ENCODE data around the gene GPR156. TPM values are rescaled to one million over a fixed set of nuclear protein-coding genes. Genes with fewer than 3 reads are reported as not detected.

GPR156 gene
- total RNA-seq, 2 donors from 2014 or later: not detected

GRCh38 chr3:120177707-120178306 lies 107.2 kb downstream of the GPR156 start:
- no peaks in the 10 kb centered on the region for H3K9me3 Mint-ChIP-seq
- H3K27me3 Mint-ChIP-seq (ENCODE audit: low read depth): peaks cover 9% of the 10 kb centered on the region
- DNase-seq (no peak), ATAC-seq (replicated peaks in 1 of 2) (no peak)
- H3K27ac Mint-ChIP-seq: no peak overlapping the region
- no peak overlapping the region for H3K4me3 Mint-ChIP-seq
- H3K4me1 Mint-ChIP-seq (ENCODE audit: low read depth): no peaks in the 10 kb centered on the region
- no peaks in the 10 kb centered on the region for H3K36me3 Mint-ChIP-seq (ENCODE audit: insufficient read depth in 2 of 2)

DNA sequence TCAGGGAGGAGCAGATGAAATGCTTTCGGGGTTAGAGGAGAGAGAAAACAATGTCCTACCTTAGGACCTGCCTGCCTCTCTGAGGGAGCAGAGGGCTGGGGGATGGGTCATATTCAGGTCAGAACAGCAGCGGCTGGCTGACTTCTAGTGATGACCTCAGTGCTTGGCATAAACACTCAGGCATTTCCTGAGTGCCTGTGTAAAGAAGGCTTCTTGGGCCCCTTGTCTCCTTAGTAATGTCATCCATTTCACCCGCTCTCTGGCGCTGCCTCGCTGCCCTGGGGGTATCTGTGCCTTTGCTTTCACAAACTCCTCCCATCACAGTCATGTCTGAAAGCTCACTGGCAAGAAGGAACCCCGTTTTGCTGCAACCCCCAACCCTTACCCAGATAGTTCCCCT lies 107.9 kb downstream of the GPR156 start:
- peaks cover 9% of the 10 kb centered on the region for H3K27me3 Mint-ChIP-seq (ENCODE audit: low read depth)
- H3K27ac Mint-ChIP-seq: no peak overlapping the region
- no peak for DNase-seq
- ATAC-seq (replicated peaks in 1 of 2): no peak
- no peaks in the 10 kb centered on the region for H3K4me1 Mint-ChIP-seq (ENCODE audit: low read depth)
- H3K9me3 Mint-ChIP-seq: no peaks in the 10 kb centered on the region
- H3K36me3 Mint-ChIP-seq (ENCODE audit: insufficient read depth in 2 of 2): no peaks in the 10 kb centered on the region
- H3K4me3 Mint-ChIP-seq: no peak overlapping the region

DNA sequence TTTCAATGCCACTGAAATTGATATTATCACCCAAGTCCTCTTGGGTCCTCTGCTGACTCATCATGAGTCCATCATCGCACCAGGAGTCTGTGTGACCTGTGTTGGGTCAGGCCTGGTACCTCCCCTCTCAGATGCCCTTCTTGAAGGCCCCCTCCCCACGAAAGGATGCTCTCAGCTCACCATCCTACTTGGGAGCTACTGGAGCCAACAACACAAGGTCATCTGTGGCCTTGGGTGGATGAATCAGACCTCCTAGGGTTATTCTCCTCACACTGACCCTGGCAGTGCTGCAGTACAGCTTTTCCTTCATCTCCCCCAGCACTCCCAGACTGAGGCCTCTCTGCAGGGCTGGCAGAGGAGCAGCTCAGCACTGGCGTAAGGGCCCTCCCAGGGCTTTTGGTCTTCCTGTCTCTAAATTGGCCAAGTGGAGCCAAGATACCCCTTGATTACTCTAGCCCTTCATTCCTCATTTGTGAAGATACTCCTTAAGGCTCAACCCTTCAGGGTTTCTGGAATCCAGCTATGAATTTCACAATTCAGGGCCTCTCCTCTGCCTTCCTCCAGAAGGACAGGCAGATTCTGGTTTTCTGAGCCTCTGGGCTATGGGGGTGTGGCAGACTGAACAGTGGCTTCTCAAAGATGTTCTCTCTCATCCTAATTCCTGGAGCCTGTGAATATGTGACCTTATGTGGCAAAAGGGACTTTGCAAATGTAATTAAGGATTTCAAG lies 110.0 kb downstream of the GPR156 start:
- H3K27me3 Mint-ChIP-seq (ENCODE audit: low read depth): peaks cover 2% of the 10 kb centered on the region
- ATAC-seq (replicated peaks in 1 of 2): no peak

GRCh38 chr3:120173056-120173675 lies 111.9 kb downstream of the GPR156 start:
- ATAC-seq (replicated peaks in 1 of 2) (no peak), DNase-seq (no peak)
- H3K4me3 Mint-ChIP-seq: no peak overlapping the region
- H3K36me3 Mint-ChIP-seq (ENCODE audit: insufficient read depth in 2 of 2): no peaks in the 10 kb centered on the region
- H3K9me3 Mint-ChIP-seq: no peaks in the 10 kb centered on the region
- H3K4me1 Mint-ChIP-seq (ENCODE audit: low read depth): no peaks in the 10 kb centered on the region
- no peak overlapping the region for H3K27ac Mint-ChIP-seq
- H3K27me3 Mint-ChIP-seq (ENCODE audit: low read depth): no peaks in the 10 kb centered on the region

More for the DNA sequence above, 110.0 kb downstream of the GPR156 start:
- Mint-ChIP-seq H3K4me1 (ENCODE audit: low read depth) (no peaks in the 10 kb centered on the region), H3K36me3 (ENCODE audit: insufficient read depth in 2 of 2) (no peaks in the 10 kb centered on the region), H3K9me3 (no peaks in the 10 kb centered on the region), H3K27ac (no peak overlapping the region), H3K4me3 (no peak overlapping the region)
- no peak for DNase-seq

GRCh38 chr3:120172070-120172469 lies 113.0 kb downstream of the GPR156 start:
- H3K27me3 Mint-ChIP-seq (ENCODE audit: low read depth): no peaks in the 10 kb centered on the region
- ATAC-seq (replicated peaks in 1 of 2): no peak
- no peak overlapping the region for H3K27ac Mint-ChIP-seq
- no peaks in the 10 kb centered on the region for H3K9me3 Mint-ChIP-seq
- DNase-seq: no peak
- H3K36me3 Mint-ChIP-seq (ENCODE audit: insufficient read depth in 2 of 2): no peaks in the 10 kb centered on the region
- H3K4me3 Mint-ChIP-seq: no peak overlapping the region
- H3K4me1 Mint-ChIP-seq (ENCODE audit: low read depth): no peaks in the 10 kb centered on the region

GRCh38 chr3:120171134-120171873 lies 113.7 kb downstream of the GPR156 start:
- no peak overlapping the region for H3K27ac Mint-ChIP-seq
- H3K4me1 Mint-ChIP-seq (ENCODE audit: low read depth): no peaks in the 10 kb centered on the region
- no peaks in the 10 kb centered on the region for H3K27me3 Mint-ChIP-seq (ENCODE audit: low read depth)
- H3K36me3 Mint-ChIP-seq (ENCODE audit: insufficient read depth in 2 of 2): no peaks in the 10 kb centered on the region
- H3K9me3 Mint-ChIP-seq: no peaks in the 10 kb centered on the region
- DNase-seq (no peak), ATAC-seq (replicated peaks in 1 of 2) (no peak)
- H3K4me3 Mint-ChIP-seq: no peak overlapping the region

DNA sequence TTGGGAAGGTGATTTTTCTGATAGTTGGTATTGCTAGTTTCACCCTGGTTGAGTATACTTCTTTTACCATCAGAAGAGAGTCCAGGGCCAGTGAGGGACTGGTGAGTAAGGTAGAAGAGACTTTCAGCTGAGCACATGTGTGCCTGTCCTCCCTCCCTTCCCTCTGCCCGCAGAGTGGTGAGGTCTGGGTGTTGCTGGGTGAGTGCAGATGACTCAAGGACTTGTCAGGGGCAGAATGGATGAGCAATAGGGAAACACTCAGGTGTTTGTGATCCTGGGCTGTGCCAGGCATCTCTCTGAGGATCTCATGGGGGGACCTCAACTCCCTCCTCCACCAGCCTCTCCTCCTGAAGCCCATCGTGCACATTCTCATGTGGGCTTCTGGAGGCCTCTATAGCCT lies 114.8 kb downstream of the GPR156 start:
- H3K4me3 Mint-ChIP-seq: no peak overlapping the region
- H3K36me3 Mint-ChIP-seq (ENCODE audit: insufficient read depth in 2 of 2): no peaks in the 10 kb centered on the region
- DNase-seq: peak in 1 of 2 donors; percentile 16
- H3K9me3 Mint-ChIP-seq: no peaks in the 10 kb centered on the region
- no peaks in the 10 kb centered on the region for H3K27me3 Mint-ChIP-seq (ENCODE audit: low read depth)
- H3K27ac Mint-ChIP-seq: no peak overlapping the region
- no peaks in the 10 kb centered on the region for H3K4me1 Mint-ChIP-seq (ENCODE audit: low read depth)
- ATAC-seq (replicated peaks in 1 of 2): peak; percentile 68 to 83

DNA sequence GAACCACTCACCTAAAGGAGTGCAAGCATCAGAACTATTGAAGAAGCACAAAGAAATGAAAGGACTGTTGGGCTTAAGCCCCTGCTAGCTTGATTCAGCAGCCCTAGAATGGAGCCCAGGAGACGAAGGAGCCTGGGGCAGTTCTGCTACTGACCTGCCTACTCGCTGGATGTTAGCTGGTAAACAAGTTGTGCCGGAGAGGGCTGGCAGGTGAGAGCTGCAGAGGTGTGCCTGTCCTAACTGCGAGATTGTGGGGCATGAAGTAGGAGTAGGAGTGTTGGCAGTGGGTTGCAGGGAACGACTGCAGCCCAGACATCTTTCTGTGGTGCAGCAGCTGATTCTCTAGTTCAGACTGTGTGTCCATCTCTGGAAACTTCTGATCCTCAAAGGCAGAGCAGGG lies 115.6 kb downstream of the GPR156 start:
- H3K9me3 Mint-ChIP-seq: no peaks in the 10 kb centered on the region
- no peaks in the 10 kb centered on the region for H3K4me1 Mint-ChIP-seq (ENCODE audit: low read depth)
- H3K36me3 Mint-ChIP-seq (ENCODE audit: insufficient read depth in 2 of 2): no peaks in the 10 kb centered on the region
- ATAC-seq (replicated peaks in 1 of 2) (no peak), DNase-seq (no peak)
- no peaks in the 10 kb centered on the region for H3K27me3 Mint-ChIP-seq (ENCODE audit: low read depth)
- no peak overlapping the region for H3K4me3 Mint-ChIP-seq
- no peak overlapping the region for H3K27ac Mint-ChIP-seq

DNA sequence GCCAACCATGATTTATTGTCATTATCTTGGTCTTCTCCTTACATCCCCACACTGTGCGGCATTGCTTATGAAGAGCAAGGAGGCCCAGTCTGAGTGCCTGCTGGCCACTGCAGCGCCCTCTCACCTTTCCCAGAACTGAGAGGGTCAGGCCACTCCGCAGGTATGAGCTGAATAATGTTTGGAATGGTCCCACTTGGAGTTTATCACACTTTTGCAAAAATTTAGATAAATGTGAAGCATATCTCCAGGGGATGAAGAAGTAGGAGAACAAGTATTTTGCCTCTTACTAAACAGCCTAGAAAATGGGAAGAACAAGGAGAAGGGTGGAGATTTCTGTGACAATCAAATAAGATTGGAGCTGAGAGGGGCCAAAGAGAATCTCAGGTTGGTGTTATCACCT lies 116.4 kb downstream of the GPR156 start:
- no peaks in the 10 kb centered on the region for H3K36me3 Mint-ChIP-seq (ENCODE audit: insufficient read depth in 2 of 2)
- DNase-seq (no peak), ATAC-seq (replicated peaks in 1 of 2) (no peak)
- H3K4me3 Mint-ChIP-seq: no peak overlapping the region
- no peaks in the 10 kb centered on the region for H3K27me3 Mint-ChIP-seq (ENCODE audit: low read depth)
- H3K4me1 Mint-ChIP-seq (ENCODE audit: low read depth): no peaks in the 10 kb centered on the region
- peak overlapping the region; percentile 78 for H3K27ac Mint-ChIP-seq
- H3K9me3 Mint-ChIP-seq: no peaks in the 10 kb centered on the region

GRCh38 chr3:120168038-120168437 lies 117.0 kb downstream of the GPR156 start:
- H3K27ac Mint-ChIP-seq: no peak overlapping the region
- H3K4me3 Mint-ChIP-seq: no peak overlapping the region
- no peak for DNase-seq
- H3K36me3 Mint-ChIP-seq (ENCODE audit: insufficient read depth in 2 of 2): no peaks in the 10 kb centered on the region
- no peaks in the 10 kb centered on the region for H3K27me3 Mint-ChIP-seq (ENCODE audit: low read depth)
- ATAC-seq (replicated peaks in 1 of 2): no peak
- no peaks in the 10 kb centered on the region for H3K4me1 Mint-ChIP-seq (ENCODE audit: low read depth)
- no peaks in the 10 kb centered on the region for H3K9me3 Mint-ChIP-seq

DNA sequence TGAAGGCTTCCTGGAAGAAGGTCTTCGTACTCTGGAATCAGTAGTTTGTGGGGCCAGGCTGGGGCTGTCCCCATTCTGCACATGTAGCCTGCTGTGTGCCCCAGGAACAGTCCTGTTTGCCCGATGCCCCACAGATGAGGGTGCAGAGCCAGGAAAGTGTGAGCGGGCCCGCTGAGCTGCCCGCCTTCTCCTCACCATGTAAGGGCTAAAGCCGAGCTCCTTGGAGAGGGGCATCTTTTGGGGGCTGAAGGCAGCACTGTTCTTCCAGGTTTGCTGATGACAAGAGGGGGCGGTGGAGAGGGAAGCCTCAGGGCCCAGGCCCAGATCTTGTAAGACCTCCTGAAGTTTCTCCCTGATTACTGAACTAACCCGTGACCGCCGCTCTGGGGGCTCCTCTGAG lies 117.5 kb downstream of the GPR156 start:
- H3K4me3 Mint-ChIP-seq: no peak overlapping the region
- H3K27ac Mint-ChIP-seq: no peak overlapping the region
- ATAC-seq (replicated peaks in 1 of 2) (no peak), DNase-seq (no peak)
- no peaks in the 10 kb centered on the region for H3K4me1 Mint-ChIP-seq (ENCODE audit: low read depth)
- H3K9me3 Mint-ChIP-seq: no peaks in the 10 kb centered on the region
- H3K27me3 Mint-ChIP-seq (ENCODE audit: low read depth): peaks cover 1% of the 10 kb centered on the region
- no peaks in the 10 kb centered on the region for H3K36me3 Mint-ChIP-seq (ENCODE audit: insufficient read depth in 2 of 2)

DNA sequence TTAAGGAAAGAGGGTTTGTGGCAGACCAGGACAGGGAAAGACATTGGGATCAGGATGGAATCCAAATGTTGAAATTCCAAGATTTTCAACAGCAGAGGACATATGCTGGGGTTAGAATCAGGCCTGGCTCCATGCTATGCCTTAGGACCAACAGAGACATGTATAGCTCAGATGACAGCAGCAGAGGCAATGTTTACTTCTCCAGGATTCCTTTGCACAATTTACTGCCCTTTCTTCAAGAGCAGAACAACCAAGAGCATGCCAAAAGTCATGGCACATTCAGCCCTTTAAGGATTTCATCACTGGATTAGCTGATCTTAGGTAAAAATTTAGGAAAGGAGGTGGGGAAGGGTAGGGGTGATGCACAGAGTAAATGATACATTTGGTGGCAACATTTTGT lies 121.2 kb downstream of the GPR156 start:
- H3K27ac Mint-ChIP-seq: no peak overlapping the region
- no peak overlapping the region for H3K4me3 Mint-ChIP-seq
- no peaks in the 10 kb centered on the region for H3K9me3 Mint-ChIP-seq
- peaks cover 19% of the 10 kb centered on the region for H3K27me3 Mint-ChIP-seq (ENCODE audit: low read depth)
- H3K36me3 Mint-ChIP-seq (ENCODE audit: insufficient read depth in 2 of 2): no peaks in the 10 kb centered on the region
- no peaks in the 10 kb centered on the region for H3K4me1 Mint-ChIP-seq (ENCODE audit: low read depth)
- ATAC-seq (replicated peaks in 1 of 2) (no peak), DNase-seq (no peak)

DNA sequence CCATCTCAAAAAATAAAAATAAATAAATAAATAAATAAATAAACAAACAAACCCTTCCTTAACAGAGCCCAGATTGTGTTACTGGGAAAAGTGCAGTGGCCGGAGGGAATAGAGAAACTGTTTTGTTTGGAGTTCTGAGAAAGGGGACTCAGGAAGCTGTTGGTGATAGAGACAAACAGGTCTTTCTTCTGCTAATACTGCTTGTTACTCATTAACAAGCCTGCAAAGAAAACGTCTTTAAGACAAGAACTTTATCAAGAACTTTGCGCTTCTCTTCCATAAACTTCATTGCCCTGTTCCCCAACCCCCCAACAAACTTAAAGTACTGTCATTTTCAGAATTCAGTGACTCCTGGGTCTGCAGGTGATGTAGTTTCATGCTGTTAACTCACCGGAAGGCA lies 122.0 kb downstream of the GPR156 start:
- Mint-ChIP-seq H3K27ac (no peak overlapping the region), H3K4me3 (no peak overlapping the region), H3K4me1 (ENCODE audit: low read depth) (no peaks in the 10 kb centered on the region), H3K36me3 (ENCODE audit: insufficient read depth in 2 of 2) (no peaks in the 10 kb centered on the region), H3K9me3 (no peaks in the 10 kb centered on the region), H3K27me3 (ENCODE audit: low read depth) (peaks cover 19% of the 10 kb centered on the region)
- DNase-seq (no peak), ATAC-seq (replicated peaks in 1 of 2) (no peak)
